ENCODE results near the gene SRGAP3. TPM values are rescaled to one million over a fixed set of nuclear protein-coding genes. Genes with fewer than 3 reads are reported as not detected.

The SRGAP3 gene
- total RNA-seq, 2 donors from 2014 or later = 10.9 to 11.4 TPM

- peaks cover 0 to 14% (median 0%) of the 10 kb centered on the region in 3 donors for H3K9me3 ChIP-seq
- no peak overlapping the region for H3K4me3 ChIP-seq
- ATAC-seq (no peak), DNase-seq (no peak)
- H3K4me1 ChIP-seq = peaks cover under 1% of the 10 kb centered on the region
- H3K27me3 ChIP-seq = no peaks in the 10 kb centered on the region
- TF ChIP-seq, protein P1, sequence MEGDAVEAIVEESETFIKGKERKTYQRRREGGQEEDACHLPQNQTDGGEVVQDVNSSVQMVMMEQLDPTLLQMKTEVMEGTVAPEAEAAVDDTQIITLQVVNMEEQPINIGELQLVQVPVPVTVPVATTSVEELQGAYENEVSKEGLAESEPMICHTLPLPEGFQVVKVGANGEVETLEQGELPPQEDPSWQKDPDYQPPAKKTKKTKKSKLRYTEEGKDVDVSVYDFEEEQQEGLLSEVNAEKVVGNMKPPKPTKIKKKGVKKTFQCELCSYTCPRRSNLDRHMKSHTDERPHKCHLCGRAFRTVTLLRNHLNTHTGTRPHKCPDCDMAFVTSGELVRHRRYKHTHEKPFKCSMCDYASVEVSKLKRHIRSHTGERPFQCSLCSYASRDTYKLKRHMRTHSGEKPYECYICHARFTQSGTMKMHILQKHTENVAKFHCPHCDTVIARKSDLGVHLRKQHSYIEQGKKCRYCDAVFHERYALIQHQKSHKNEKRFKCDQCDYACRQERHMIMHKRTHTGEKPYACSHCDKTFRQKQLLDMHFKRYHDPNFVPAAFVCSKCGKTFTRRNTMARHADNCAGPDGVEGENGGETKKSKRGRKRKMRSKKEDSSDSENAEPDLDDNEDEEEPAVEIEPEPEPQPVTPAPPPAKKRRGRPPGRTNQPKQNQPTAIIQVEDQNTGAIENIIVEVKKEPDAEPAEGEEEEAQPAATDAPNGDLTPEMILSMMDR (IDR thresholded peaks at IDR 0.05) = no peak
- TF ChIP-seq POLR2A (IDR thresholded peaks at IDR 0.05) = no peak
- intact Hi-C loops (cut with DNase I) = no loop called here
- H3K36me3 ChIP-seq (replicated peaks in 1 of 2; ENCODE audit: insufficient read depth in 1 of 2, low read depth in 2 of 2) = no peaks in the 10 kb centered on the region
- no peak overlapping the region for H3K27ac ChIP-seq
- 78 to 86% methylated on average over 4 of the region's 4 CpGs for WGBS, 2 donors
Measured at GRCh38 chr3:9155028-9155427, 94.4 kb downstream of the SRGAP3 start.

DNA sequence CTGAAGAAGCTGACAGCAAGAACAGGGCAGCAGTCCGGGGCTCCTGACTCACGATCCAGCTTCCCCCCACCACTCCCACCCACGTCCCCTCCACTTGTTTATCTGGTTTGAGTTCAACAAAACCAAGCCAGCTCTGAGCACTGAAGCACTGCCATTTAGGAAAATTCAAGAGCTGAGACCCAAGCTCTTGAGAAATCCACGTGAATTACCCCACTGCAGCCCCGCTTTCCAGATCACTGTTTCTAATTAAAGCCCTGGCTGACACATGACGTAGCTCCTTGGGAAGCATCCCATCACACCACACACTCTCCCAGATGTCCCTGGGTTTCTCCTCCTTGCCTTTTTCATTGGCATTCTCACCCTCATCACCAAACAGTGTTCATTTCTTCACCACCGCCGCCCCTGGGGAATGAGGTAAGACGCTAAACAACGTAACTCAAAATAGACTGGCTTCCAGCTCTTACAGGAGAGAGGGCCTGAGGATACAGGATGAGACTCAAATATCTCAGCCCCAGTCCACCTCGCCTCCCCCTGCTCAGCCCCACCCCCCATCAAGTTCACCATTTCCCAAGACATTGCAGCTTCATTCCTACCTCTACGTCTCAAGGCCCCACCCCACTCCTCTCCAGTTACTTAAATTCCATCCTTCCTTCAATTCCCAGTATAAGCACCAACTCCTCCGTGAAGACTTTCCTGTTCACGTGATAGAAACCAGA, 95.4 kb downstream of the SRGAP3 start:
- intact Hi-C loops (cut with DNase I) = no loop called here
- WGBS, 2 donors = 81 to 86% methylated on average over 14 of the region's 14 CpGs
- peaks cover 0 to 14% (median 0%) of the 10 kb centered on the region in 3 donors for H3K9me3 ChIP-seq
- H3K4me3 ChIP-seq = no peak overlapping the region
- H3K27me3 ChIP-seq = no peaks in the 10 kb centered on the region
- ATAC-seq = peak; percentile 43
- TF ChIP-seq POLR2A (IDR thresholded peaks at IDR 0.05) = no peak
- TF ChIP-seq, protein P1 (IDR thresholded peaks at IDR 0.05) = no peak
- no peaks in the 10 kb centered on the region for H3K36me3 ChIP-seq (replicated peaks in 1 of 2; ENCODE audit: insufficient read depth in 1 of 2, low read depth in 2 of 2)
- H3K4me1 ChIP-seq = peaks cover 9% of the 10 kb centered on the region
- peak in 3 of 4 donors; percentile 20 to 30 (median 27) for DNase-seq
- no peak overlapping the region for H3K27ac ChIP-seq

GRCh38 chr3:9151240-9151639, 98.2 kb downstream of the SRGAP3 start:
- WGBS, 2 donors = 88% methylated on average over 8 of the region's 8 CpGs
- peaks cover 0 to 14% (median 0%) of the 10 kb centered on the region in 3 donors for H3K9me3 ChIP-seq
- DNase-seq = no peak
- H3K27ac ChIP-seq = no peak overlapping the region
- ATAC-seq = no peak
- no peaks in the 10 kb centered on the region for H3K36me3 ChIP-seq (replicated peaks in 1 of 2; ENCODE audit: insufficient read depth in 1 of 2, low read depth in 2 of 2)
- no peak overlapping the region for H3K4me3 ChIP-seq
- intact Hi-C loops (cut with DNase I) = no loop called here
- peaks cover 9% of the 10 kb centered on the region for H3K4me1 ChIP-seq
- TF ChIP-seq, protein P1 (IDR thresholded peaks at IDR 0.05) = no peak
- H3K27me3 ChIP-seq = no peaks in the 10 kb centered on the region

- Histone ChIP-seq H3K9me3 (peaks cover 0 to 14% (median 0%) of the 10 kb centered on the region in 3 donors), H3K4me3 (no peak overlapping the region), H3K36me3 (replicated peaks in 1 of 2; ENCODE audit: insufficient read depth in 1 of 2, low read depth in 2 of 2) (no peaks in the 10 kb centered on the region), H3K27ac (peak overlapping the region in 1 of 4 donors; percentile 32), H3K27me3 (no peaks in the 10 kb centered on the region), H3K4me1 (peaks cover 9% of the 10 kb centered on the region)
- intact Hi-C loops (cut with DNase I) = no loop called here
- no peak for TF ChIP-seq POLR2A (IDR thresholded peaks at IDR 0.05)
- TF ChIP-seq, protein P1 (IDR thresholded peaks at IDR 0.05) = no peak
- peak; percentile 79 for ATAC-seq
- DNase-seq = peak in 3 of 4 donors; percentile 17 to 36 (median 30)
- WGBS, 2 donors = 50 to 56% methylated on average over 5 of the region's 5 CpGs
Measured at GRCh38 chr3:9149566-9149965, 99.9 kb downstream of the SRGAP3 start.

GRCh38 chr3:9147896-9148266, 101.6 kb downstream of the SRGAP3 start:
- TF ChIP-seq POLR2A (IDR thresholded peaks at IDR 0.05) = no peak
- TF ChIP-seq, protein P1 (IDR thresholded peaks at IDR 0.05) = no peak
- 77 to 85% methylated on average over 7 of the region's 7 CpGs for WGBS, 2 donors
- Histone ChIP-seq H3K27ac (no peak overlapping the region), H3K4me1 (peaks cover 9% of the 10 kb centered on the region), H3K9me3 (peaks cover 0 to 14% (median 0%) of the 10 kb centered on the region in 3 donors), H3K36me3 (replicated peaks in 1 of 2; ENCODE audit: insufficient read depth in 1 of 2, low read depth in 2 of 2) (no peaks in the 10 kb centered on the region), H3K4me3 (no peak overlapping the region), H3K27me3 (no peaks in the 10 kb centered on the region)
- ATAC-seq = no peak
- intact Hi-C loops (cut with DNase I) = no loop called here
- DNase-seq = no peak

All from body of pancreas (tissue), 4 donors.